NT2/D1 (cell line): ENCODE data around the gene FAXDC2.

Source experiments
- DNase-seq: peaks from one replicate; pipeline ENCODE4 v3.0.0-alpha.2; 2011; ENCODE audit warnings: low read depth, low spot score
- H3K27me3 ChIP-seq: 2 replicates; pipeline ENCODE4 v1.6.0; 2011; ENCODE audit warnings: mild to moderate bottlenecking; ENCODE audit not compliant: insufficient read length, insufficient read depth
- H3K36me3 ChIP-seq: 2 replicates; pipeline ENCODE4 v1.6.1; 2011; ENCODE audit warnings: mild to moderate bottlenecking, low read length, mixed read lengths; ENCODE audit not compliant: insufficient read depth, insufficient read length
- H3K4me1 ChIP-seq: 2 replicates; pipeline ENCODE4 v1.5.1; 2011; ENCODE audit not compliant: insufficient read depth, insufficient read length
- H3K4me3 ChIP-seq: 2 replicates; pipeline ENCODE4 v1.5.1; 2011; ENCODE audit warnings: low read depth; ENCODE audit not compliant: insufficient read length
- H3K9ac ChIP-seq: 2 replicates; pipeline ENCODE4 v1.6.0; 2011; ENCODE audit warnings: low read depth; ENCODE audit not compliant: insufficient read length
- H3K9me3 ChIP-seq: 2 replicates; pipeline ENCODE4 v1.5.1; 2011; ENCODE audit warnings: mild to moderate bottlenecking, low read length; ENCODE audit not compliant: insufficient read depth
- SUZ12 ChIP-seq: IDR thresholded peaks from 2 replicates; pipeline ENCODE4 v1.6.1; 2011; ENCODE audit not compliant: insufficient read length, insufficient read depth; ENCODE audit errors: extremely low read depth
- YY1 ChIP-seq: IDR thresholded peaks from 2 replicates; pipeline ENCODE4 v1.6.1; 2011; ENCODE audit not compliant: insufficient read length, insufficient read depth
- ZNF274 ChIP-seq: IDR thresholded peaks from 2 replicates; pipeline ENCODE4 v1.6.1; 2011; ENCODE audit warnings: mild to moderate bottlenecking, low read depth, low read length

FAXDC2 gene

GRCh38 chr5:154868702-154869101, 18.3 kb upstream of the FAXDC2 start:
- no peak for DNase-seq
- H3K4me1 ChIP-seq: no peaks in the 10 kb centered on the region
- no peaks in the 10 kb centered on the region for H3K27me3 ChIP-seq
- no peaks in the 10 kb centered on the region for H3K9me3 ChIP-seq
- peaks cover 47% of the 10 kb centered on the region for H3K36me3 ChIP-seq
- no peak overlapping the region for H3K4me3 ChIP-seq
- TF ChIP-seq YY1 (no peak), SUZ12 (no peak)
- H3K9ac ChIP-seq: no peak overlapping the region

- no peak for DNase-seq
- Histone ChIP-seq H3K9me3 (no peaks in the 10 kb centered on the region), H3K9ac (no peak overlapping the region), H3K27me3 (no peaks in the 10 kb centered on the region), H3K4me1 (no peaks in the 10 kb centered on the region), H3K36me3 (peaks cover 50% of the 10 kb centered on the region), H3K4me3 (no peak overlapping the region)
- no peak for TF ChIP-seq SUZ12
- no peak for TF ChIP-seq YY1
- TF ChIP-seq ZNF274: no peak
Measured at GRCh38 chr5:154866841-154867240, 16.4 kb upstream of the FAXDC2 start.

- Histone ChIP-seq H3K4me1 (no peaks in the 10 kb centered on the region), H3K9ac (no peak overlapping the region), H3K4me3 (no peak overlapping the region), H3K36me3 (peaks cover 41% of the 10 kb centered on the region), H3K9me3 (no peaks in the 10 kb centered on the region), H3K27me3 (no peaks in the 10 kb centered on the region)
- TF ChIP-seq ZNF274 (no peak), SUZ12 (no peak), YY1 (no peak)
- DNase-seq: no peak
Measured at GRCh38 chr5:154865466-154866184, 15.2 kb upstream of the FAXDC2 start.

GRCh38 chr5:154863291-154864080, 13.1 kb upstream of the FAXDC2 start:
- Histone ChIP-seq H3K9me3 (no peaks in the 10 kb centered on the region), H3K9ac (no peak overlapping the region), H3K4me3 (no peak overlapping the region), H3K36me3 (peaks cover 38% of the 10 kb centered on the region), H3K4me1 (no peaks in the 10 kb centered on the region), H3K27me3 (no peaks in the 10 kb centered on the region)
- no peak for TF ChIP-seq SUZ12
- TF ChIP-seq YY1: no peak
- TF ChIP-seq ZNF274: no peak
- DNase-seq: no peak

GRCh38 chr5:154862766-154863165, 12.4 kb upstream of the FAXDC2 start:
- Histone ChIP-seq H3K4me3 (no peak overlapping the region), H3K36me3 (peaks cover 36% of the 10 kb centered on the region), H3K9ac (no peak overlapping the region), H3K27me3 (no peaks in the 10 kb centered on the region), H3K9me3 (no peaks in the 10 kb centered on the region), H3K4me1 (no peaks in the 10 kb centered on the region)
- DNase-seq: no peak
- TF ChIP-seq YY1 (no peak), SUZ12 (no peak), ZNF274 (no peak)

GRCh38 chr5:154861946-154862345, 11.5 kb upstream of the FAXDC2 start:
- Histone ChIP-seq H3K27me3 (no peaks in the 10 kb centered on the region), H3K36me3 (peaks cover 36% of the 10 kb centered on the region), H3K9me3 (no peaks in the 10 kb centered on the region), H3K4me1 (no peaks in the 10 kb centered on the region), H3K4me3 (no peak overlapping the region), H3K9ac (no peak overlapping the region)
- no peak for DNase-seq
- TF ChIP-seq SUZ12 (no peak), ZNF274 (no peak), YY1 (no peak)

GRCh38 chr5:154860765-154861164, 10.4 kb upstream of the FAXDC2 start:
- no peak overlapping the region for H3K4me3 ChIP-seq
- no peak overlapping the region for H3K9ac ChIP-seq

More at GRCh38 chr5:154860765-154861164, 10.4 kb upstream of the FAXDC2 start:
- H3K36me3 ChIP-seq: peaks cover 28% of the 10 kb centered on the region
- no peaks in the 10 kb centered on the region for H3K4me1 ChIP-seq
- DNase-seq: no peak
- no peaks in the 10 kb centered on the region for H3K9me3 ChIP-seq
- TF ChIP-seq ZNF274: no peak
- no peak for TF ChIP-seq YY1
- no peak for TF ChIP-seq SUZ12
- no peaks in the 10 kb centered on the region for H3K27me3 ChIP-seq
